B cell (primary cell): Measurements from ENCODE around the gene IRF2BP1. TPM values are rescaled to one million over a fixed set of nuclear protein-coding genes. Genes with fewer than 3 reads are reported as not detected.

Source experiments
- ATAC-seq: fragments of 200-7000 bp; cut with Tn5 transposase; one replicate; pipeline ENCODE4 v1.10.0; 2021; ENCODE audit warnings: low read depth, mild to moderate bottlenecking, moderate number of reproducible peaks, moderate library complexity
- CTCF ChIA-PET: fragments of 350-600 bp; sonication (Branson Sonifier 250); formaldehyde crosslinking; loops from one replicate; lab custom pipeline; 2021; ENCODE audit warnings: antibody characterized with exemption, inconsistent platforms; lab: Charles Lee
- POLR2A ChIA-PET: fragments of 350-600 bp; sonication (Branson Sonifier 250); formaldehyde crosslinking; loops from one replicate; lab custom pipeline; 2021; ENCODE audit warnings: antibody characterized with exemption; lab: Charles Lee
- DNase-seq: peaks from one replicate; pipeline ENCODE4 v3.0.0; 2013
- H2AFZ ChIP-seq: 2 replicates; pipeline ENCODE4 v1.6.1; 2012; ENCODE audit warnings: mild to moderate bottlenecking, low read depth, low read length; ENCODE audit not compliant: insufficient read depth, poor library complexity, severe bottlenecking
- H3K27ac ChIP-seq, 2 donors: 1 replicate in 1 of 2; 2 replicates in 1 of 2; pipeline ENCODE4 v1.5.1; 2012 to 2013; ENCODE audit warnings: low read length in 2 of 2, mild to moderate bottlenecking in 2 of 2, moderate library complexity in 1 of 2
- H3K27me3 ChIP-seq, 4 experiments: fragments of 200-600 bp in 1 of 4; sonication (generic) in 1 of 4; replicated peaks in 1 of 4; 1 replicate in 2 of 4; 2 replicates in 2 of 4; pipeline versions ENCODE4 v1.6.1 to v1.7.0; 2013 to 2016; ENCODE audit warnings: low read length in 3 of 4, mild to moderate bottlenecking in 2 of 4, mixed read lengths in 1 of 4, moderate library complexity in 1 of 4; ENCODE audit not compliant: insufficient read depth in 4 of 4, control insufficient read depth in 3 of 4; ENCODE audit errors: control extremely low read depth in 1 of 4
- H3K36me3 ChIP-seq, 2 experiments: replicated peaks in 1 of 2; 1 replicate in 1 of 2; 2 replicates in 1 of 2; pipeline versions ENCODE4 v1.6.1 to v1.7.1; 2013; ENCODE audit warnings: low read length in 1 of 2; ENCODE audit not compliant: insufficient read depth in 2 of 2, control insufficient read depth in 1 of 2; ENCODE audit errors: control extremely low read depth in 1 of 2, extremely low read depth in 1 of 2
- H3K4me1 ChIP-seq, 2 donors: fragments of 200-600 bp in 1 of 2; sonication (generic) in 1 of 2; 1 replicate in 1 of 2; 2 replicates in 1 of 2; pipeline versions ENCODE4 v1.5.1 to v1.6.1; 2013 to 2017; ENCODE audit warnings: low read length in 2 of 2; ENCODE audit not compliant: control insufficient read depth in 2 of 2, insufficient read depth in 2 of 2
- H3K4me2 ChIP-seq: replicated peaks from 2 replicates; pipeline ENCODE3; 2012; ENCODE audit warnings: mild to moderate bottlenecking, low read depth, low read length; ENCODE audit not compliant: poor library complexity, severe bottlenecking
- H3K4me3 ChIP-seq, 5 experiments: fragments of 200-600 bp in 1 of 5; sonication (generic) in 1 of 5; 1 replicate in 3 of 5; 2 replicates in 2 of 5; pipeline versions ENCODE4 v1.5.1 to v1.7.0; 2011 to 2016; ENCODE audit warnings: low read length in 4 of 5, mild to moderate bottlenecking in 4 of 5, low read depth in 2 of 5, control low read depth in 1 of 5, moderate library complexity in 1 of 5; ENCODE audit not compliant: insufficient read depth in 1 of 5; ENCODE audit errors: control extremely low read depth in 1 of 5, extremely low read depth in 1 of 5
- H3K79me2 ChIP-seq: fragments of 200-600 bp; sonication (generic); one replicate; pipeline ENCODE4 v1.6.0; 2016; ENCODE audit warnings: low read length; ENCODE audit not compliant: control insufficient read depth, insufficient read depth
- H3K9ac ChIP-seq: fragments of 200-600 bp; sonication (generic); 2 replicates; pipeline ENCODE4 v1.6.1; 2017; ENCODE audit warnings: mild to moderate bottlenecking, low read length, moderate library complexity
- H3K9me3 ChIP-seq, 3 donors: one replicate each; pipeline versions ENCODE4 v1.6.1 to v1.7.1; 2013; ENCODE audit warnings: low read length in 2 of 3; ENCODE audit not compliant: control insufficient read depth in 2 of 3, insufficient read depth in 1 of 3; ENCODE audit errors: control extremely low read depth in 1 of 3
- H4K20me1 ChIP-seq: 2 replicates; pipeline ENCODE4 v1.6.0; 2012; ENCODE audit warnings: mild to moderate bottlenecking, low read length; ENCODE audit not compliant: insufficient read depth, control insufficient read depth, poor library complexity, severe bottlenecking
- H3K27ac Mint-ChIP-seq: one replicate; pipeline ENCODE4 v1.8.0; 2021; ENCODE audit warnings: mixed read lengths
- H3K27me3 Mint-ChIP-seq: one replicate; pipeline ENCODE4 v1.8.0; 2021; ENCODE audit warnings: mixed read lengths
- H3K4me1 Mint-ChIP-seq: one replicate; pipeline ENCODE4 v1.8.0; 2021; ENCODE audit warnings: mixed read lengths
- H3K4me3 Mint-ChIP-seq: one replicate; pipeline ENCODE4 v1.8.0; 2021; ENCODE audit warnings: mixed read lengths
- H3K9me3 Mint-ChIP-seq: one replicate; pipeline ENCODE4 v1.8.0; 2022; ENCODE audit warnings: mixed read lengths; ENCODE audit not compliant: insufficient read depth
- CTCF ChIP-seq: fragments of 200-600 bp; IDR thresholded peaks from one replicate; pipeline ENCODE4 v1.8.0; 2022; ENCODE audit warnings: antibody characterized with exemption, mild to moderate bottlenecking
- EZH2 ChIP-seq: IDR thresholded peaks from 2 replicates; pipeline ENCODE4 v1.6.1; 2012; ENCODE audit warnings: borderline replicate concordance, low read depth, mild to moderate bottlenecking, moderate library complexity, low read length; ENCODE audit not compliant: insufficient read depth, poor library complexity, severe bottlenecking
- WGBS: methylation state at CpG from one replicate; pipeline ENCODE4 v1.1.5; 2013; ENCODE audit warnings: missing lambda C conversion rate; ENCODE audit not compliant: insufficient coverage; 5-methylcytosine and 5-hydroxymethylcytosine counted together
- intact Hi-C: fragments of 100-400 bp; cut with micrococcal nuclease; formaldehyde crosslinking; loops from one replicate; pipeline ENCODE4 v1.10.0; 2022
- polyA plus RNA-seq: library from polyadenylated mRNA; depleted of rRNA; stranded (reverse); fragments of >200 nt; gene quantifications from 2 replicates; pipeline ENCODE4 v1.2.3, GENCODE V29; 2012
- total RNA-seq, 2 donors: library from RNA; stranded (reverse); fragments of 120-200 nt in 1 of 2; gene quantifications; 1 replicate in 1 of 2; 2 replicates in 1 of 2; pipeline versions ENCODE4 v1.2.3 to v1.2.4, GENCODE V29; 2013 to 2022

IRF2BP1 gene
- total and polyA plus RNA-seq, 2 donors (not counting 1 experiment from before 2014, with no cell fraction given): 14.9 to 33.9 TPM

GRCh38 chr19:45865269-45865948 is 20.5 kb downstream of the IRF2BP1 start:
- Histone ChIP-seq H3K9me3 (peaks cover 0 to 4% (median 0%) of the 10 kb centered on the region in 3 donors), H3K4me1 (peaks cover 27 to 33% of the 10 kb centered on the region in 2 donors), H3K4me2 (no peak overlapping the region), H3K27ac (no peak overlapping the region), H3K9ac (no peak overlapping the region), H3K79me2 (peaks cover 19% of the 10 kb centered on the region), H3K27me3 (peaks cover 0 to 14% (median 6%) of the 10 kb centered on the region in 4 experiments), H2AFZ (no peak overlapping the region), H3K36me3 (peaks cover 0 to 4% of the 10 kb centered on the region in 2 experiments), H3K4me3 (no peak overlapping the region), H4K20me1 (no peaks in the 10 kb centered on the region)
- no peak for DNase-seq
- Mint-ChIP-seq H3K4me3 (peak overlapping the region; percentile 42), H3K9me3 (no peaks in the 10 kb centered on the region), H3K4me1 (peaks cover 32% of the 10 kb centered on the region), H3K27me3 (peaks cover 10% of the 10 kb centered on the region), H3K27ac (no peak overlapping the region)
- ATAC-seq: no peak
- TF ChIP-seq EZH2: no peak
- TF ChIP-seq CTCF: no peak
- POLR2A ChIA-PET: no interaction called here
- 88% methylated on average over 5 of the region's 9 CpGs for WGBS
- intact Hi-C loops: no loop called here
- CTCF ChIA-PET: interaction anchor here (1.0 to 3.0 kb wide), 3 partner anchors 17 to 66 kb away, joined by 3 to 15 read pairs (median 11); partner anchors contain the start of gene MYPOP

GRCh38 chr19:45864629-45865082 is 21.3 kb downstream of the IRF2BP1 start:
- Histone ChIP-seq H3K27ac (no peak overlapping the region), H4K20me1 (no peaks in the 10 kb centered on the region), H3K4me2 (peak overlapping the region; percentile 95), H3K27me3 (peaks cover 0 to 14% (median 6%) of the 10 kb centered on the region in 4 experiments), H3K79me2 (peaks cover 26% of the 10 kb centered on the region), H3K9me3 (peaks cover 0 to 4% (median 0%) of the 10 kb centered on the region in 3 donors), H3K4me3 (peak overlapping the region in 1 of 5 experiments; percentile 76), H3K4me1 (peaks cover 27 to 33% of the 10 kb centered on the region in 2 donors), H3K9ac (no peak overlapping the region), H3K36me3 (peaks cover 0 to 8% of the 10 kb centered on the region in 2 experiments), H2AFZ (peak overlapping the region; percentile 86)
- Mint-ChIP-seq H3K9me3 (no peaks in the 10 kb centered on the region), H3K4me1 (peaks cover 32% of the 10 kb centered on the region), H3K27ac (peak overlapping the region; percentile 37), H3K4me3 (peak overlapping the region; percentile 73), H3K27me3 (peaks cover 10% of the 10 kb centered on the region)
- intact Hi-C loops: no loop called here
- ATAC-seq (no peak), DNase-seq (no peak)
- ChIA-PET POLR2A (interaction anchor here (0.6 to 2.0 kb wide), 3 partner anchors 38 to 738 kb away, joined by 3 to 9 read pairs (median 4); partner anchors contain the start of gene MYPOP), CTCF (interaction anchor here (1.0 to 3.0 kb wide), 4 partner anchors 17 to 66 kb away, joined by 3 to 24 read pairs (median 13); partner anchors contain the start of genes IRF2BP1 and MYPOP)
- TF ChIP-seq CTCF (no peak), EZH2 (no peak)
- 47% methylated on average over 12 of the region's 12 CpGs for WGBS
